Ecto neural progenitor cell (in vitro differentiated cells): Measurements from ENCODE around the gene GAB2.
"Not testable (repeated sequence)": the region's sequence is repeated elsewhere in the genome, so short reads cannot be mapped to it uniquely, and the experiment has no call there.

Experiments
- DNase-seq: peaks from one replicate; pipeline ENCODE4 v3.0.0-alpha.2; 2018; ENCODE audit warnings: low spot score

Gene GAB2

GRCh38 chr11:78417175-78417887 is at the start of gene GAB2:
TSS of gene GAB2 (minus strand) at chr11:78417820. CDS start at chr11:78417720, 100 bp downstream.
- DNase-seq, result no peak

- no peak for DNase-seq
Measured at GRCh38 chr11:78467370-78467769, 49.8 kb upstream of the GAB2 start.

- no peak for DNase-seq
Measured at GRCh38 chr11:78465169-78465942, 47.7 kb upstream of the GAB2 start.

GRCh38 chr11:78464787-78465168 is 47.2 kb upstream of the GAB2 start:
- DNase-seq, result not testable (repeated sequence)

- DNase-seq, result no peak
Measured at GRCh38 chr11:78460471-78460870, 42.9 kb upstream of the GAB2 start.

- DNase-seq, result no peak
Measured at GRCh38 chr11:78459738-78460137, 42.1 kb upstream of the GAB2 start.

- DNase-seq, result no peak
Measured at GRCh38 chr11:78457448-78457847, 39.8 kb upstream of the GAB2 start.

- no peak for DNase-seq
Measured at GRCh38 chr11:78453140-78453935, 35.7 kb upstream of the GAB2 start.

- DNase-seq, result no peak
Measured at GRCh38 chr11:78451371-78452150, 33.9 kb upstream of the GAB2 start.

GRCh38 chr11:78450866-78451265 is 33.2 kb upstream of the GAB2 start:
- DNase-seq, result no peak

GRCh38 chr11:78449866-78450265 is 32.2 kb upstream of the GAB2 start:
- DNase-seq, result no peak

GRCh38 chr11:78446210-78446609 is 28.6 kb upstream of the GAB2 start:
- no peak for DNase-seq

GRCh38 chr11:78444726-78445125 is 27.1 kb upstream of the GAB2 start:
- no peak for DNase-seq

GRCh38 chr11:78441956-78442355 is 24.3 kb upstream of the GAB2 start:
- DNase-seq, result no peak

GRCh38 chr11:78438298-78438975 is 20.8 kb upstream of the GAB2 start:
- no peak for DNase-seq

- DNase-seq, result no peak
Measured at GRCh38 chr11:78432956-78433355, 15.3 kb upstream of the GAB2 start.

GRCh38 chr11:78432058-78432515 is 14.5 kb upstream of the GAB2 start:
- no peak for DNase-seq

- DNase-seq, result no peak
Measured at GRCh38 chr11:78429660-78430059, 12.0 kb upstream of the GAB2 start.

GRCh38 chr11:78429209-78429608 is 11.6 kb upstream of the GAB2 start:
- no peak for DNase-seq

- DNase-seq, result no peak
Measured at GRCh38 chr11:78428773-78429172, 11.2 kb upstream of the GAB2 start.

GRCh38 chr11:78428266-78428636 is 10.6 kb upstream of the GAB2 start:
- DNase-seq, result no peak
